ENCODE results near the gene PJA2.
"Not testable (repeated sequence)": the region's sequence is repeated elsewhere in the genome, so short reads cannot be mapped to it uniquely, and the experiment has no call there.

The PJA2 gene

GRCh38 chr5:109409844-109410388 lies at the start of gene PJA2:
Gene PJA2 (minus strand): TSS chr5:109409974. CDS start chr5:109383433, 26,541 bp downstream.
- DNase-seq (ENCODE audit: low read depth, low spot score) = peak; percentile 85

GRCh38 chr5:109455598-109456096 lies 45.9 kb upstream of the PJA2 start:
- no peak for DNase-seq (ENCODE audit: low read depth, low spot score)

DNA sequence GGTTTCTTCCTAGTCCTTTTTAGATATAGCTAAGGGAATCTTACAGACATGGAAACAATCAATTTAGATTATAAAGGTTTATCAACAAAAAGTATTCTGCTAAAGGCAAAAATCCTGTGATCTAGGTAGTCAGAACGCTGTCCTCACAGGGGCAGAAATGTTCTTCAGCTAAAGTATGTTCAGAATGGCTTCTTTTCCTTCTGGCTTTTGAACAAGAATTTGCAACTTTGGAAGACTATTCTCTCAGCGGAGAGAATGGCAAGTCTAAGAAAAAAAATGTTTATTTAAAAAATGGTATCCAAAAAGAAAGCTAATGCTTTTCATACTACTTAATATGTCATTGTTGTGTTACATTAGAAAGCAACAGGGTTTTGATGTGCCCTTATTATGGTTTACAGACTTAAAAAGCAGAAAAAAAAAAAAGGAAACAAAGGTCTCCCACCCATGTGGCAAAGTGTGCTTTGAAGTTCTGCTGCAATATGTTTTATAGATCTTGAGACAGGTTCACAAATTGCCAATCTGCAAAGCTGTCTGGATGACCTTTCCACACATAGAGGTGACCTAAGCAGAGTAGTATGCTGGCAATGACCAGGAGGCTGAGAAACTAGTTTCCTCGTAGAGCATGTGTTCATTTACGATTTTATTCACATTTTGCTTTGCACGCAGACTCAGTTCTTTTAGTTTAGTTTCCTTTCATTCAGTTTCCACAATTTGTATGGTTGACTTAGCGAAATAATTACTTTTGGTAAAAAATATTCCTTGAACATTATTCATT lies 45.1 kb upstream of the PJA2 start:
- no peak for DNase-seq (ENCODE audit: low read depth, low spot score)

GRCh38 chr5:109453251-109453650 lies 43.5 kb upstream of the PJA2 start:
- DNase-seq (ENCODE audit: low read depth, low spot score) = no peak

GRCh38 chr5:109452661-109453060 lies 42.9 kb upstream of the PJA2 start:
- DNase-seq (ENCODE audit: low read depth, low spot score) = no peak

DNA sequence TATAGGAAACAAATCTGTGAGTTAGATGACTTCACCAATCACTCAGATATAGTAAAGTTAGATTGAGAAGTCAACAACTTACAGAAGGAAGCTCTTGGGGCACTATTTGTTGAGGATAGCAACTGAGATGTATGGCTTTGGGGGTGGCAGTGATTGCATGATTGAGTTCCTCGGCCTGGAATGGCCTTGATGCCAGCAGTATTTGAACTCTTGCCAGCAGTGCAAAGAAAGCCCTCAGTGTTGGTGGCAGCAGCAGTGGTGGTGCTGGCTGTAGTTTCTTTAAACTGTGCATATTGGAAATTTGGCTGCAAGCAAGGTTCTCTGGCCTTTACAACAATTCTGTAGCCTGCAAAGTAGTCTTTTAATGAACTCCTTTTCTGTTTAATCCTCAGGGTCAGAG lies 41.4 kb upstream of the PJA2 start:
- no peak for DNase-seq (ENCODE audit: low read depth, low spot score)

DNA sequence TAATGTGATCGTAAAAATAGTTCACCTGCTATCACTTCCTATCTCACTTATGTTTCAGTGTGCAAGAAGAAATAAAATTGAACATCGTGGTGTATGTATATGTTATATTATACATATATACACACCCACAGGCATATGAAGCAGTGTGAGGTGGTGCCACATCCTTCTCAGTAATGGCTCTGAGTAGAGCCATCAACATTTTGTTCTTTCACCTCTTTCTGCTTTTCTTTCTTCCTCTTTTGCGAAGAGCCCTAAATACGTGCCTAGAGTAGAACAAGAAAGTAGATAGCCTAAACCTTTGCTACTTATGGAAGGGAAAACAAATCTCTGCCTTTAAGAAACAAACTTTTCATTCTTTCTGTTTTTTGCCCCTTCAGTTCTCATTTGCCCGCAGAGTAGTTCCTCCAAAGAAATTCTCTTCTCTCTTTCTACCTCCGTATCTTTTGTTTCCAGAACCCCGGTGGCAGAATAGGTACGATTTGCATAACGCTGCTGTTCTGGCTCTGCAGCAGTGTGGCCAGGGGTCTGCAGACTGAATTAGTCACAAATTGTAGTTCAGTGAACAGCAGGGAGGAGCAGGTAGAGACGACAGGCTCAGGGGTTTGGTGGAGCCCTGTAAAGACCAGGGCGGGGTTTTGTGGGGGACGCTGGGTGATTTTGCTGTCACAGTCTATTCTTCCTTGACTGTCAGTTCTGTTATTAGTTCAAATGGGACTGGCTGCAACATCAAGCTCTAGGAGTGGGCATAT lies 40.5 kb upstream of the PJA2 start:
- DNase-seq (ENCODE audit: low read depth, low spot score) = no peak

DNA sequence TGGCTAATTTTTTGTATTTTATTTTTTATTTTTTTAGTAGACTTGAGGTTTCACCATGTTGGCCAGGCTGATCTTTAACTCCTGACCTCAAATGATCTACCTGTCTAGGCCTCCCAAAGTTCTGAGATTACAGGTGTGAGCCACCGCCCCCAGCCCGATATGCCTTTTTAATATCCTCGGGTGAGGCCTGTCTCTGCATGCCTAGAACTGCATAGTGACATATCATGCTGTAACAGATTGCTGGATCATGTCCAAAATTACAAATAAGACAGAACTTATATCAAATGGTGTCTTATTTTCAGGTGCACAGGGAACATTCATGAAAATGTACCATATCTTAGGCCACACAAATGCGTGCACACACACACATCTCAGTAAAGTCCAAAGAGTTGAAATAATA lies 39.1 kb upstream of the PJA2 start:
- DNase-seq (ENCODE audit: low read depth, low spot score) = no peak

DNA sequence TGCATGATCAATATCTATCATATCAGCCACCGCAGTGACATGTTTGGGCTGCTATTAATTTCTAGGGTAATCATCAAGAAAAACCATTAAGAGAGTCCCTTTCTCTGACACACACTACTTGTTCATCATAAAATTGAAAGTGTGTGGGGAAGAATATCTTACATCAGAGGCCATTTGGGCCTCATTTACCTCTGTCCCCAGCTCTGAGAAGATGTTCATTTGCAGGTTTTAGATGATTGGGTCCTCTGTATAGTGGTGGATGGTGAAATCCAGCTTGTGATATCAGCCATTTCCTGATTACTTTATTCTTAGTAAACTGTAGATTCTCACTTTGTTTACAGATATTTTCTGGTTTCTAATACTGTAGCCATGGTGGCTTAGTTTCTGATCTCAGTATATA lies 29.8 kb upstream of the PJA2 start:
- no peak for DNase-seq (ENCODE audit: low read depth, low spot score)

DNA sequence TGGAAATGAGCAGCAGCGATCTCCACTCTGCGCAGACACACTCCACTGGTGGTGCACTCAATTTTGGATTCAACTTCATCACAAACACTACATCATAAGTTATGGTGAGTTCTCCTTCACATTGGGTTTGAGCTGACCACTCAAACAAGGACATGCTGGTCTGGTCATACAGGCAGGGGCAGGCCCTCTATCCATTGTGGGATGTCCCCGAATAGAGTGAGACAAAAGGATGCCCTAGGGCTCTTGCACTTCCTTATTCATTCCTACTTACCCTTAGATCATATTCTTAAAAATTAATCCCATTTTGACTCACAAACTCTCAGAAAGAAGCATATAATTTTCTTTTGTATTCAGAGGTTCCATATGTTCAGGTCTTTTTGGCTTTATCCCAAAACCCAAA lies 16.3 kb upstream of the PJA2 start:
- DNase-seq (ENCODE audit: low read depth, low spot score) = no peak

DNA sequence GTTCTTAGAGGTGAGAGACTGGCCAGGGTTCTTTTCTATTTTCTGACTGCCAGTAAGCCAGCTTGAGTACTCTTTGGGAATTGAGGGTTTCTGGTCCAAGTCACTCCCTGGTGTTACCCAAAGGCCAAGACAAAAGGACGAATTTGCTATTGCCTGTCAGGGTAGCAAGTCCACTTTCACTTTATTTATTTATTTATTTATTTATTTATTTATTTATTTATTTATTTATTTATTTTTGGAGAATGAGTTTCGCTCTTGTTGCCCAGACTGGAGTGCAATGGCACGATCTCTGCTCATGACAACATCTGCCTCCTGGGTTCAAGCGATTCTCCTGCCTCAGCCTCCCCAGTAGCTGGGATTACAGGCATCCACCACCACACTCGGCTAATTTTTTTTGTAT lies 15.7 kb upstream of the PJA2 start:
- DNase-seq (ENCODE audit: low read depth, low spot score) = not testable (repeated sequence)

DNA sequence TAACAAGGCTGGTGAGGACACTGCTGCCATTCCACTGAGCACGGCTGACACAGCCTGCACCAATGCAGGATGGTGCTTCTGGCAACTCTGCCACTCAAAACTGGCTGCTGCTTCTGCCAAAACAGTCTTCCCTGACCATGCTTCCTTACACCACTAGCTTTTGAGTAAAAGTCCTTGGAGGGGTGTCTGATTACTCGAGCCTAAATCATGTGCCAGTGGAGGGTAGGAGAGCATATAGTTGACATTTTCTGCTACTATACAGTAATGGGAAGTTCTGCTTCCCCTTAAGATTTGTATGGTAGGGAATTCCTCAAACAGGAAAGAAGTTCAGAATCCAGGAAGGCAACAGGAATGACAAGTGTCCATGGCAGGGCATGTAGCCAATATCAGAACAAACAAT lies 12.2 kb upstream of the PJA2 start:
- no peak for DNase-seq (ENCODE audit: low read depth, low spot score)

DNA sequence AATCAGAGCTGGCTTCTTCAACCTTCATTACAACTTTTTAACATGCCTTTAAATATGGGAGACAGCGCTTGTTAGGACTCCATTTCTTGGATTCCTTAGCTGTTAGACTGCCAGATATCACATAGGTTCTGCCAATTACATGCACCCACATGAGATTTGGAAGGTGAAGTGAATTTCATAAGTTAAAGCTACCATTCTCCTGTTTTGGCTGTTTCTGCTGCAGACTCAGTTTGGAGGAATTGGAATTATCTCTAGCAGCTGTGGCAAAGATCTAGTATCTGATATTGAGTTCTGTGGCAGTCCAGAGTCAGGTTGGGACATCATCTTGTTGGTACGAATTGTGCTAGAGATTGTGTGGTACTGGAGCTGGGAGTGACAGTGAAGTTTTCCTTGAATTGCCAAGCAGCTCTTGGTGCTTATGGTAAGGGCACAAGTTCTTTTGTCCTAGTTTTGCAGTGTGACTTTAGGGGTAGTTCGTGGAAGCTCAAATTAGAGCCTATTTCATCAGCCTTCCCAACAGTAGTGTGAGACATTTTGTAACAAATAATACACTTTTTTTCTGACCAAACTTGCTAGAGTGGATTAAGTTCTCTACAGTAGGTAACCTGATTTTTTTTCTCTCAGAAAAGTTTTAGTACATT lies 9.1 kb upstream of the PJA2 start:
- no peak for DNase-seq (ENCODE audit: low read depth, low spot score)

DNA sequence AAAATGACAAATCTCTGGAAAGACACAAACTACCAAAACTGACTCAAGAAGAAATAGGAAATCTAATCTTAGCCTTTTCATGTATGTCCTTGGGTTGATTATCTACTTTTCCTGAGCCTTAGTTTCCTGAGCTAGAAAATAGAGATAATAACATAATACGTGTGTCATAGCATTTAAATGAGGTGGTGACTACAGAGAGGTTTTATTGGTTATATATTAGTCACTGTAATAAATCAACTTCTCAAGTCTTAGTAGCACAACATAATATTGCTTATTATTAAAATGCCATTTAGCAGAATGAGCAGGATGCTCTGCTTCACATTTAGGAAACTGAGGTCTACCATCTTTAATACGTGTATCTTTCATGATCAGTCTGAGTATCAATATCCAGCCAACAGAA lies 7.1 kb upstream of the PJA2 start:
- DNase-seq (ENCODE audit: low read depth, low spot score) = no peak

DNA sequence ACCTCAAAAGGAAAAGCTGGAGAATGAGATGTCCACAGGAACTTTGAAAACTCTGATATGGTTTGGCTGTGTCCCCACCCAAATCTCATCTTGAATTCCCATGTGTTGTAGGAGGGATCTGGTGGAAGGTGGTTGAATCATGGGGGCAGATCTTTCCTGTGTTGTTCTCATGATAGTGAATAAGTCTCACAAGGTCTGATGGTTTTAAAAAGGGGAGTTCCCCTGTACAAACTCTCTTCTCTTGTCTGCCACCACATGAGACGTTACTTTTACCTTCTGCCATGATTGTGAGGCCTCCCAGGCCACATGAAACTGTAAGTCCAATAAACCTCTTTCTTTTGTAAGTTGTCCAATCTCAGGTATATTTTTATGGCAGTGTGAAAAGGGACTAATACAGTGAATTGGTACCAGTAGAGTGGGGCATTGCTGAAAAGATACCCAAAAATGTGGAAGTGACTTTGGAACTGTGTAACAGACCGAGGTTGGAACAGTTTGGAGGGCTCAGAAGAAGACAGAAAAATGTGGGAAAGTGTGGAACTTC lies 4.2 kb upstream of the PJA2 start:
- DNase-seq (ENCODE audit: low read depth, low spot score) = not testable (repeated sequence)

DNA sequence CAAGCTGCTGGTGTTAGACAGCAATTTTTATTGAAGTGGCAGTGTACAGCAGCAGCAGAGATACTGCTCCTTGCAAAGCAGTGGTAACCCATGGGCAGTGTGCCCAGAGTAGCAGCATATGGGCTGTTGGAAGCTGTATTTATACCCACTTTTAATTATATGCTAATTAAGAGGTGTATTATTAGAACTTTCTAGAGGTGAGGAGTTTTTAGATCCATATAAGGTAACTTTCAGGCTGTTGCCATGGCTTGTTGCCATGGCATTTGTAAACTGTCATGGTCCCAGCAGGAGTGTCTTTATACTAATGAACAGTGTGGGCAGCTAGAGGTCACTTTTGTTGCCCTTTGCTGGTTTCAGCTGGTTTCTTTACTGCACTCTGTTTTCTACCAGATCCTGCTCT lies 3.7 kb upstream of the PJA2 start:
- DNase-seq (ENCODE audit: low read depth, low spot score) = no peak

GRCh38 chr5:109412981-109413402 lies 3.2 kb upstream of the PJA2 start:
- DNase-seq (ENCODE audit: low read depth, low spot score) = no peak

DNA sequence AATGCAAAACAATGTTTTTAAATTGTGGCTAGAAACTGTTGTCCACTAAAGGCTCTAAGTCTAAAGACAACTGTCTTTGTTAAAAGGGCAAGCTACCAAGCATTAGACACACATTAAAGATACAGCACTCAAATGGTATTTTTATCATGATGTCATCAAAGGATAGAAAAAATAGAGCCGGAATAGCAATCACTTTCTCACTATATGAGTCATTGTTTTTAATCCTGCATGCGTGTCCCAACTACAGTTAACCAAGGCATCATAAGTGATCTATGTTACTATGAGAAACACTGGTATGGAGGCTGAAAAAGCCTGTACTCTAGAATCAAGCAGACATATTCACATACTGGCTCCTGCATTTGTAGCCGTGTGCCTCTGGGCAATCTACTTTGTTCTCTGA lies 1.9 kb upstream of the PJA2 start:
- DNase-seq (ENCODE audit: low read depth, low spot score) = no peak

- DNase-seq (ENCODE audit: low read depth, low spot score) = no peak
Observed at GRCh38 chr5:109411149-109411514, 1.4 kb upstream of the PJA2 start.

GRCh38 chr5:109410389-109411148 lies 795 bp upstream of the PJA2 start:
- no peak for DNase-seq (ENCODE audit: low read depth, low spot score)
